Neural progenitor cell (in vitro differentiated cells): Measurements from ENCODE around the gene RTN4R. TPM values are rescaled to one million over a fixed set of nuclear protein-coding genes. Genes with fewer than 3 reads are reported as not detected.

ENCODE experiments used
- DNase-seq: peaks from one replicate; pipeline ENCODE4 v3.0.0-alpha.2; 2016; ENCODE audit warnings: low spot score
- H2AFZ ChIP-seq: fragments of 200-600 bp; sonication (generic); replicated peaks from 2 replicates; pipeline ENCODE4 v1.6.1; 2016; ENCODE audit warnings: antibody characterized with exemption
- H3F3A ChIP-seq: fragments of 200-600 bp; sonication (generic); 2 replicates; pipeline ENCODE4 v1.6.1; 2016; ENCODE audit warnings: antibody characterized with exemption, low read depth
- H3K27ac ChIP-seq: fragments of 200-600 bp; sonication (generic); 2 replicates; pipeline ENCODE4 v1.5.1; 2016; ENCODE audit warnings: mild to moderate bottlenecking
- H3K27me3 ChIP-seq: fragments of 200-600 bp; sonication (generic); 2 replicates; pipeline ENCODE4 v1.6.1; 2016; ENCODE audit warnings: mild to moderate bottlenecking, moderate library complexity
- H3K36me3 ChIP-seq: fragments of 200-600 bp; sonication (generic); 2 replicates; pipeline ENCODE4 v1.5.1; 2016
- H3K4me1 ChIP-seq: fragments of 200-600 bp; sonication (generic); 2 replicates; pipeline ENCODE4 v1.6.1; 2016; ENCODE audit warnings: mixed run types
- H3K4me2 ChIP-seq: fragments of 200-600 bp; sonication (generic); 2 replicates; pipeline ENCODE4 v1.6.1; 2016
- H3K4me3 ChIP-seq: fragments of 200-600 bp; sonication (generic); 2 replicates; pipeline ENCODE4 v1.5.1; 2016
- H3K79me2 ChIP-seq: fragments of 200-600 bp; sonication (generic); 2 replicates; pipeline ENCODE4 v1.6.1; 2016; ENCODE audit warnings: low read depth
- H3K9ac ChIP-seq: fragments of 200-600 bp; sonication (generic); 2 replicates; pipeline ENCODE4 v1.6.1; 2016
- H3K9me3 ChIP-seq: fragments of 200-600 bp; sonication (generic); 2 replicates; pipeline ENCODE4 v1.5.1; 2016; ENCODE audit warnings: low read depth
- H4K20me1 ChIP-seq: fragments of 200-600 bp; sonication (generic); 2 replicates; pipeline ENCODE4 v1.6.1; 2016; ENCODE audit warnings: low read depth
- H3K27ac Mint-ChIP-seq: 3 replicates; pipeline ENCODE4 v1.8.0; 2021; ENCODE audit warnings: mixed read lengths
- H3K27me3 Mint-ChIP-seq: 2 replicates; pipeline ENCODE4 v1.8.0; 2022; ENCODE audit warnings: low read depth, mild to moderate bottlenecking, inconsistent platforms, moderate library complexity, mixed read lengths; ENCODE audit not compliant: insufficient read depth
- H3K36me3 Mint-ChIP-seq: 3 replicates; pipeline ENCODE4 v1.8.0; 2021; ENCODE audit warnings: mixed read lengths
- H3K4me1 Mint-ChIP-seq: 3 replicates; pipeline ENCODE4 v1.8.0; 2021; ENCODE audit warnings: mixed read lengths
- H3K4me3 Mint-ChIP-seq: 3 replicates; pipeline ENCODE4 v1.8.0; 2021; ENCODE audit warnings: mild to moderate bottlenecking, moderate library complexity, mixed read lengths
- H3K9me3 Mint-ChIP-seq: 3 replicates; pipeline ENCODE4 v1.8.0; 2020; ENCODE audit warnings: mixed read lengths
- CTCF ChIP-seq: fragments of 200-600 bp; sonication (generic); IDR thresholded peaks from 2 replicates; pipeline ENCODE4 v1.5.1; 2017; ENCODE audit warnings: antibody characterized with exemption, mild to moderate bottlenecking
- EZH2 ChIP-seq: fragments of 200-600 bp; sonication (generic); IDR thresholded peaks from 2 replicates; pipeline ENCODE4 v1.6.1; 2017; ENCODE audit warnings: antibody characterized with exemption, mild to moderate bottlenecking, moderate library complexity
- EZH2phosphoT487 ChIP-seq: fragments of 200-600 bp; sonication (generic); IDR thresholded peaks from 2 replicates; pipeline ENCODE4 v1.6.1; 2017; ENCODE audit warnings: antibody characterized with exemption
- total RNA-seq: library from RNA; depleted of rRNA; stranded (reverse); fragments of >200 nt; gene quantifications from 2 replicates; pipeline ENCODE4 v1.2.3, GENCODE V29; 2015; ENCODE audit warnings: low replicate concordance

Gene RTN4R
- total RNA-seq, 1 donor from 2014 or later, result 6.3 TPM

- H3K4me3 ChIP-seq, result no peak overlapping the region
- no peaks in the 10 kb centered on the region for H3K36me3 ChIP-seq
- peaks cover 8% of the 10 kb centered on the region for H3K4me1 Mint-ChIP-seq
- no peak overlapping the region for H3K4me3 Mint-ChIP-seq
- H3K4me1 ChIP-seq, result no peaks in the 10 kb centered on the region
- H4K20me1 ChIP-seq, result no peaks in the 10 kb centered on the region
- no peak overlapping the region for H3K27ac ChIP-seq
- no peaks in the 10 kb centered on the region for H3K9me3 Mint-ChIP-seq
- H3K4me2 ChIP-seq, result no peak overlapping the region
- no peak for TF ChIP-seq EZH2
- TF ChIP-seq CTCF, result no peak
- no peak for TF ChIP-seq EZH2phosphoT487
- no peak overlapping the region for H3K27ac Mint-ChIP-seq
- no peaks in the 10 kb centered on the region for H3K36me3 Mint-ChIP-seq
- no peaks in the 10 kb centered on the region for H3K9me3 ChIP-seq
- no peaks in the 10 kb centered on the region for H3K79me2 ChIP-seq
- DNase-seq, result no peak
- H3K27me3 Mint-ChIP-seq, result peaks cover 9% of the 10 kb centered on the region
- no peaks in the 10 kb centered on the region for H3K27me3 ChIP-seq
- H2AFZ ChIP-seq, result no peak overlapping the region
- H3K9ac ChIP-seq, result no peak overlapping the region
- no peaks in the 10 kb centered on the region for H3F3A ChIP-seq
Measured at GRCh38 chr22:20232781-20233180, 35.3 kb downstream of the RTN4R start.

- no peak for DNase-seq
- H3K4me3 Mint-ChIP-seq, result no peak overlapping the region
- Histone ChIP-seq H3K4me3 (no peak overlapping the region), H3K27ac (no peak overlapping the region), H3F3A (no peaks in the 10 kb centered on the region), H3K9me3 (no peaks in the 10 kb centered on the region), H3K27me3 (no peaks in the 10 kb centered on the region), H3K79me2 (no peaks in the 10 kb centered on the region), H3K9ac (no peak overlapping the region), H4K20me1 (no peaks in the 10 kb centered on the region), H3K4me1 (no peaks in the 10 kb centered on the region), H3K4me2 (no peak overlapping the region), H2AFZ (no peak overlapping the region), H3K36me3 (no peaks in the 10 kb centered on the region)
- H3K27me3 Mint-ChIP-seq, result peaks cover 9% of the 10 kb centered on the region
- peaks cover 8% of the 10 kb centered on the region for H3K4me1 Mint-ChIP-seq
- no peaks in the 10 kb centered on the region for H3K36me3 Mint-ChIP-seq
- TF ChIP-seq EZH2 (no peak), EZH2phosphoT487 (no peak), CTCF (no peak)
- H3K9me3 Mint-ChIP-seq, result no peaks in the 10 kb centered on the region
- H3K27ac Mint-ChIP-seq, result no peak overlapping the region
Measured at GRCh38 chr22:20232237-20232598, 35.9 kb downstream of the RTN4R start.

- no peak overlapping the region for H3K4me3 Mint-ChIP-seq
- no peaks in the 10 kb centered on the region for H3K9me3 ChIP-seq
- H3K27ac Mint-ChIP-seq, result no peak overlapping the region
- H3K9ac ChIP-seq, result no peak overlapping the region
- TF ChIP-seq CTCF, result no peak
- TF ChIP-seq EZH2, result no peak
- no peak for TF ChIP-seq EZH2phosphoT487
- H3F3A ChIP-seq, result no peaks in the 10 kb centered on the region
- H4K20me1 ChIP-seq, result no peaks in the 10 kb centered on the region
- no peak for DNase-seq
- no peak overlapping the region for H3K4me2 ChIP-seq
- no peaks in the 10 kb centered on the region for H3K9me3 Mint-ChIP-seq
- no peaks in the 10 kb centered on the region for H3K36me3 ChIP-seq
- no peak overlapping the region for H3K27ac ChIP-seq
- no peak overlapping the region for H2AFZ ChIP-seq
- no peaks in the 10 kb centered on the region for H3K79me2 ChIP-seq
- H3K4me3 ChIP-seq, result no peak overlapping the region
- peaks cover 5% of the 10 kb centered on the region for H3K27me3 Mint-ChIP-seq
- no peaks in the 10 kb centered on the region for H3K4me1 ChIP-seq
- peaks cover 10% of the 10 kb centered on the region for H3K4me1 Mint-ChIP-seq
- H3K36me3 Mint-ChIP-seq, result no peaks in the 10 kb centered on the region
- no peaks in the 10 kb centered on the region for H3K27me3 ChIP-seq
Measured at GRCh38 chr22:20231514-20232236, 36.4 kb downstream of the RTN4R start.
